HG03064 (cell line): ENCODE results near the gene NPAS3.

ENCODE experiments used
- ATAC-seq: cut with Tn5 transposase; IDR thresholded peaks from one replicate; pipeline ENCODE4 v1.9.1; 2021; ENCODE audit warnings: low read depth; ENCODE audit not compliant: unreplicated experiment

NPAS3 gene

GRCh38 chr14:33563901-33564197 is 625.2 kb downstream of the NPAS3 start:
- no peak for ATAC-seq

GRCh38 chr14:33564774-33565630 is 626.3 kb downstream of the NPAS3 start:
- no peak for ATAC-seq

GRCh38 chr14:33566082-33566481 is 627.4 kb downstream of the NPAS3 start:
- no peak for ATAC-seq

- no peak for ATAC-seq
Observed at GRCh38 chr14:33567023-33567728, 628.5 kb downstream of the NPAS3 start.

- no peak for ATAC-seq
Observed at GRCh38 chr14:33567731-33568130, 629.1 kb downstream of the NPAS3 start.

- ATAC-seq = no peak
Observed at GRCh38 chr14:33568935-33569579, 630.4 kb downstream of the NPAS3 start.

- no peak for ATAC-seq
Observed at GRCh38 chr14:33569821-33570687, 631.4 kb downstream of the NPAS3 start.

- ATAC-seq = no peak
Observed at GRCh38 chr14:33570694-33571310, 632.1 kb downstream of the NPAS3 start.

GRCh38 chr14:33573301-33573880 is 634.7 kb downstream of the NPAS3 start:
- no peak for ATAC-seq

- no peak for ATAC-seq
Observed at GRCh38 chr14:33576014-33576413, 637.3 kb downstream of the NPAS3 start.

GRCh38 chr14:33578461-33579216 is 640.0 kb downstream of the NPAS3 start:
- no peak for ATAC-seq

- ATAC-seq = no peak
Observed at GRCh38 chr14:33580231-33580749, 641.6 kb downstream of the NPAS3 start.

GRCh38 chr14:33580841-33581240 is 642.2 kb downstream of the NPAS3 start:
- no peak for ATAC-seq

GRCh38 chr14:33584697-33585096 is 646.0 kb downstream of the NPAS3 start:
- no peak for ATAC-seq

- no peak for ATAC-seq
Observed at GRCh38 chr14:33586806-33587205, 648.1 kb downstream of the NPAS3 start.

- no peak for ATAC-seq
Observed at GRCh38 chr14:33587791-33588190, 649.1 kb downstream of the NPAS3 start.

- ATAC-seq = no peak
Observed at GRCh38 chr14:33588771-33589170, 650.1 kb downstream of the NPAS3 start.

GRCh38 chr14:33589334-33589733 is 650.7 kb downstream of the NPAS3 start:
- no peak for ATAC-seq
